Measurements from ENCODE around the gene ABHD1. TPM values are rescaled to one million over a fixed set of nuclear protein-coding genes. Genes with fewer than 3 reads are reported as not detected.

Gene ABHD1
- total and polyA plus RNA-seq, 3 experiments from 2014 or later: 0.33 to 1.4 (median 0.90) TPM

GRCh38 chr2:27095427-27095744 lies 28.2 kb upstream of the ABHD1 start:
- Histone ChIP-seq H3K36me3 (ENCODE audit: insufficient read depth, low read length) (no peaks in the 10 kb centered on the region), H3K27ac (ENCODE audit: low read depth, low read length) (no peak overlapping the region), H3K9me3 (ENCODE audit: low read length) (no peaks in the 10 kb centered on the region), H3K4me1 (ENCODE audit: insufficient read depth, low read length) (peaks cover 8% of the 10 kb centered on the region), H3K4me3 (ENCODE audit: low read length) (no peak overlapping the region), H3K27me3 (ENCODE audit: insufficient read depth, low read length, poor library complexity, severe bottlenecking) (no peaks in the 10 kb centered on the region)
- H3K36me3 Mint-ChIP-seq: peaks cover 0 to 2% (median 1%) of the 10 kb centered on the region in 3 donors
- H3K4me1 Mint-ChIP-seq: peaks cover 12 to 15% (median 13%) of the 10 kb centered on the region in 3 donors
- CTCF ChIA-PET: interaction anchor here (1.4 kb wide), 1 partner anchor 45 kb away, joined by 3 read pairs; no protein-coding TSS in a partner anchor
- no peaks in the 10 kb centered on the region for H3K27me3 Mint-ChIP-seq
- H3K4me3 Mint-ChIP-seq: peak overlapping the region in 2 of 7 donors; percentile 9 to 44
- H3K9me3 Mint-ChIP-seq: no peaks in the 10 kb centered on the region
- no peak overlapping the region for H3K27ac Mint-ChIP-seq
- POLR2A ChIA-PET: no interaction called here
- no peak for DNase-seq

- H3K27ac Mint-ChIP-seq: peak overlapping the region in 1 of 8 donors; percentile 32
- H3K4me3 ChIP-seq (ENCODE audit: low read length): no peak overlapping the region
- POLR2A ChIA-PET: interaction anchor here (1.2 kb wide), 1 partner anchor 9 kb away, joined by 3 read pairs; the partner anchor contains the start of gene KHK
These were observed 27.6 kb upstream of the ABHD1 start for GRCh38 chr2:27095745-27096651.

GRCh38 chr2:27096748-27097297 lies 26.8 kb upstream of the ABHD1 start:
- no peaks in the 10 kb centered on the region for H3K36me3 ChIP-seq (ENCODE audit: insufficient read depth, low read length)
- ChIA-PET CTCF (interaction anchor here (1.1 kb wide), 1 partner anchor 183 kb away, joined by 5 read pairs; no protein-coding TSS in a partner anchor), POLR2A (interaction anchor here (1.2 kb wide), 1 partner anchor 10 kb away, joined by 3 read pairs; the partner anchor contains the start of gene KHK)
- no peak overlapping the region for H3K27ac ChIP-seq (ENCODE audit: low read depth, low read length)
- H3K27me3 ChIP-seq (ENCODE audit: insufficient read depth, low read length, poor library complexity, severe bottlenecking): no peaks in the 10 kb centered on the region
- H3K4me3 Mint-ChIP-seq: peak overlapping the region in 1 of 7 donors; percentile 76
- H3K36me3 Mint-ChIP-seq: peaks cover 0 to 1% (median 0%) of the 10 kb centered on the region in 3 donors
- H3K4me1 Mint-ChIP-seq: peaks cover 7 to 15% (median 12%) of the 10 kb centered on the region in 3 donors
- H3K27me3 Mint-ChIP-seq: no peaks in the 10 kb centered on the region
- H3K4me3 ChIP-seq (ENCODE audit: low read length): no peak overlapping the region
- no peak for DNase-seq
- H3K27ac Mint-ChIP-seq: no peak overlapping the region
- H3K9me3 Mint-ChIP-seq: no peaks in the 10 kb centered on the region
- no peaks in the 10 kb centered on the region for H3K9me3 ChIP-seq (ENCODE audit: low read length)
- H3K4me1 ChIP-seq (ENCODE audit: insufficient read depth, low read length): peaks cover 8% of the 10 kb centered on the region

More at GRCh38 chr2:27095745-27096651, 27.6 kb upstream of the ABHD1 start:
- no peaks in the 10 kb centered on the region for H3K27me3 ChIP-seq (ENCODE audit: insufficient read depth, low read length, poor library complexity, severe bottlenecking)
- peaks cover 8% of the 10 kb centered on the region for H3K4me1 ChIP-seq (ENCODE audit: insufficient read depth, low read length)
- H3K9me3 ChIP-seq (ENCODE audit: low read length): no peaks in the 10 kb centered on the region
- no peak for DNase-seq
- H3K4me1 Mint-ChIP-seq: peaks cover 12 to 15% (median 13%) of the 10 kb centered on the region in 3 donors
- no peaks in the 10 kb centered on the region for H3K27me3 Mint-ChIP-seq
- peaks cover 0 to 2% (median 1%) of the 10 kb centered on the region in 3 donors for H3K36me3 Mint-ChIP-seq
- peak overlapping the region in 6 of 7 donors; percentile 8 to 76 (median 42) for H3K4me3 Mint-ChIP-seq
- H3K9me3 Mint-ChIP-seq: no peaks in the 10 kb centered on the region
- H3K27ac ChIP-seq (ENCODE audit: low read depth, low read length): no peak overlapping the region
- no peaks in the 10 kb centered on the region for H3K36me3 ChIP-seq (ENCODE audit: insufficient read depth, low read length)
- CTCF ChIA-PET: interaction anchor here (1.4 kb wide), 1 partner anchor 45 kb away, joined by 3 read pairs; no protein-coding TSS in a partner anchor

- no peak overlapping the region for H3K4me3 Mint-ChIP-seq
- no peak overlapping the region for H3K27ac ChIP-seq (ENCODE audit: low read depth, low read length)
- no peaks in the 10 kb centered on the region for H3K27me3 ChIP-seq (ENCODE audit: insufficient read depth, low read length, poor library complexity, severe bottlenecking)
- no peaks in the 10 kb centered on the region for H3K36me3 ChIP-seq (ENCODE audit: insufficient read depth, low read length)
- ChIA-PET POLR2A (no interaction called here), CTCF (interaction anchor here (1.1 kb wide), 1 partner anchor 182 kb away, joined by 5 read pairs; no protein-coding TSS in a partner anchor)
- no peaks in the 10 kb centered on the region for H3K9me3 ChIP-seq (ENCODE audit: low read length)
- peaks cover 8% of the 10 kb centered on the region for H3K4me1 ChIP-seq (ENCODE audit: insufficient read depth, low read length)
- no peaks in the 10 kb centered on the region for H3K9me3 Mint-ChIP-seq
- no peak overlapping the region for H3K4me3 ChIP-seq (ENCODE audit: low read length)
- H3K27me3 Mint-ChIP-seq: no peaks in the 10 kb centered on the region
- DNase-seq: no peak
- peaks cover 7 to 15% (median 12%) of the 10 kb centered on the region in 3 donors for H3K4me1 Mint-ChIP-seq
- H3K27ac Mint-ChIP-seq: peak overlapping the region in 1 of 8 donors; percentile 97
- peaks cover 0 to 1% (median 0%) of the 10 kb centered on the region in 3 donors for H3K36me3 Mint-ChIP-seq
These were observed 26.3 kb upstream of the ABHD1 start for GRCh38 chr2:27097341-27097740.

- Mint-ChIP-seq H3K27ac (no peak overlapping the region), H3K27me3 (peaks cover 2 to 6% of the 10 kb centered on the region in 2 donors), H3K36me3 (peaks cover 0 to 1% (median 0%) of the 10 kb centered on the region in 3 donors), H3K4me1 (peaks cover 7 to 15% (median 12%) of the 10 kb centered on the region in 3 donors), H3K9me3 (no peaks in the 10 kb centered on the region), H3K4me3 (no peak overlapping the region)
- Histone ChIP-seq H3K4me1 (ENCODE audit: insufficient read depth, low read length) (peaks cover 8% of the 10 kb centered on the region), H3K36me3 (ENCODE audit: insufficient read depth, low read length) (no peaks in the 10 kb centered on the region), H3K9me3 (ENCODE audit: low read length) (no peaks in the 10 kb centered on the region), H3K4me3 (ENCODE audit: low read length) (no peak overlapping the region), H3K27ac (ENCODE audit: low read depth, low read length) (no peak overlapping the region), H3K27me3 (ENCODE audit: insufficient read depth, low read length, poor library complexity, severe bottlenecking) (no peaks in the 10 kb centered on the region)
- no peak for DNase-seq
- POLR2A ChIA-PET: no interaction called here
- CTCF ChIA-PET: interaction anchor here (1.0 to 5.6 kb wide), 8 partner anchors 9 to 204 kb away, joined by 3 to 42 read pairs (median 4); partner anchors contain the start of genes DNAJC5G, KHK and TRIM54
These were observed 24.2 kb upstream of the ABHD1 start for GRCh38 chr2:27099334-27099955.

- Histone ChIP-seq H3K4me3 (ENCODE audit: low read length) (no peak overlapping the region), H3K27ac (ENCODE audit: low read depth, low read length) (no peak overlapping the region), H3K36me3 (ENCODE audit: insufficient read depth, low read length) (no peaks in the 10 kb centered on the region), H3K9me3 (ENCODE audit: low read length) (no peaks in the 10 kb centered on the region), H3K27me3 (ENCODE audit: insufficient read depth, low read length, poor library complexity, severe bottlenecking) (no peaks in the 10 kb centered on the region), H3K4me1 (ENCODE audit: insufficient read depth, low read length) (peaks cover 8% of the 10 kb centered on the region)
- H3K9me3 Mint-ChIP-seq: no peaks in the 10 kb centered on the region
- peaks cover 7 to 15% (median 12%) of the 10 kb centered on the region in 3 donors for H3K4me1 Mint-ChIP-seq
- no peak overlapping the region for H3K4me3 Mint-ChIP-seq
- H3K27me3 Mint-ChIP-seq: peaks cover 2 to 12% of the 10 kb centered on the region in 2 donors
- CTCF ChIA-PET: interaction anchor here (1.3 to 5.6 kb wide), 7 partner anchors 9 to 203 kb away, joined by 4 to 42 read pairs (median 5); partner anchors contain the start of genes DNAJC5G, KHK and TRIM54
- H3K36me3 Mint-ChIP-seq: peaks cover 0 to 1% (median 0%) of the 10 kb centered on the region in 3 donors
- POLR2A ChIA-PET: no interaction called here
- DNase-seq: no peak
- H3K27ac Mint-ChIP-seq: no peak overlapping the region
These were observed 23.6 kb upstream of the ABHD1 start for GRCh38 chr2:27100036-27100435.

- Histone ChIP-seq H3K27me3 (ENCODE audit: insufficient read depth, low read length, poor library complexity, severe bottlenecking) (peaks cover 4% of the 10 kb centered on the region), H3K27ac (ENCODE audit: low read depth, low read length) (no peak overlapping the region), H3K9me3 (ENCODE audit: low read length) (no peaks in the 10 kb centered on the region), H3K4me3 (ENCODE audit: low read length) (no peak overlapping the region), H3K36me3 (ENCODE audit: insufficient read depth, low read length) (no peaks in the 10 kb centered on the region), H3K4me1 (ENCODE audit: insufficient read depth, low read length) (no peaks in the 10 kb centered on the region)
- H3K9me3 Mint-ChIP-seq: no peaks in the 10 kb centered on the region
- H3K27me3 Mint-ChIP-seq: peaks cover 6 to 26% of the 10 kb centered on the region in 2 donors
- POLR2A ChIA-PET: no interaction called here
- CTCF ChIA-PET: interaction anchor here (1.2 to 5.6 kb wide), 4 partner anchors 14 to 201 kb away, joined by 3 to 42 read pairs (median 6); partner anchors contain the start of genes DNAJC5G and TRIM54
- no peak overlapping the region for H3K4me3 Mint-ChIP-seq
- no peak overlapping the region for H3K27ac Mint-ChIP-seq
- no peak for DNase-seq
- no peaks in the 10 kb centered on the region for H3K4me1 Mint-ChIP-seq
- H3K36me3 Mint-ChIP-seq: peaks cover 0 to 1% (median 0%) of the 10 kb centered on the region in 3 donors
These were observed 21.3 kb upstream of the ABHD1 start for GRCh38 chr2:27102329-27102728.

All from CD8-positive, alpha-beta memory T cell (primary cell).